Endothelial cell (in vitro differentiated cells): ENCODE results near the gene FAM83C. TPM values are rescaled to one million over a fixed set of nuclear protein-coding genes. Genes with fewer than 3 reads are reported as not detected.

Experiments used
- DNase-seq: peaks from one replicate; pipeline ENCODE4 v3.0.0; 2021; ENCODE audit warnings: low spot score
- H3K27ac Mint-ChIP-seq: one replicate; pipeline ENCODE4 v1.8.0; 2021; ENCODE audit warnings: mixed read lengths, inconsistent platforms; ENCODE audit not compliant: unreplicated experiment
- H3K27me3 Mint-ChIP-seq: one replicate; pipeline ENCODE4 v1.8.0; 2021; ENCODE audit warnings: mild to moderate bottlenecking, moderate library complexity, mixed read lengths, inconsistent platforms; ENCODE audit not compliant: unreplicated experiment
- H3K36me3 Mint-ChIP-seq: one replicate; pipeline ENCODE4 v1.8.0; 2021; ENCODE audit warnings: mild to moderate bottlenecking, low read depth, mixed read lengths, inconsistent platforms; ENCODE audit not compliant: unreplicated experiment
- H3K4me1 Mint-ChIP-seq: one replicate; pipeline ENCODE4 v1.8.0; 2021; ENCODE audit warnings: mild to moderate bottlenecking, mixed read lengths, inconsistent platforms; ENCODE audit not compliant: unreplicated experiment
- H3K4me3 Mint-ChIP-seq: one replicate; pipeline ENCODE4 v1.8.0; 2021; ENCODE audit warnings: mild to moderate bottlenecking, mixed read lengths, inconsistent platforms; ENCODE audit not compliant: unreplicated experiment
- H3K9me3 Mint-ChIP-seq: one replicate; pipeline ENCODE4 v1.8.0; 2021; ENCODE audit warnings: mixed read lengths, inconsistent platforms; ENCODE audit not compliant: unreplicated experiment
- CTCF ChIP-seq: fragments of 200-600 bp; sonication (generic); IDR thresholded peaks from one replicate; pipeline ENCODE4 v1.5.0; 2021; ENCODE audit warnings: antibody characterized with exemption; ENCODE audit not compliant: unreplicated experiment
- long read RNA-seq: library from polyadenylated mRNA; unstranded; transcript quantifications from one replicate; pipeline ENCODE4 v2.0.0, GENCODE V29; 2020; ENCODE audit not compliant: unreplicated experiment
- total RNA-seq: library from RNA; stranded (reverse); fragmentation: NEBNext Ultra II Directional; extraction: Animal tissue kit (Norgen Biotek cat#: 25700); gene quantifications from one replicate; pipeline ENCODE4 v1.2.1, GENCODE V29; 2021; ENCODE audit not compliant: unreplicated experiment

Gene FAM83C
- not detected for total RNA-seq
- long read RNA-seq = 0 reads

GRCh38 chr20:35291654-35292503 is at the start of gene FAM83C:
Gene FAM83C, minus strand, starts transcription at chr20:35292425. Its CDS starts 121 bp downstream, at chr20:35292304.
- DNase-seq = no peak
- Mint-ChIP-seq H3K4me1 (peaks cover 12% of the 10 kb centered on the region), H3K4me3 (no peak within 1 kb of the TSS), H3K27me3 (peaks cover 13% of the 10 kb centered on the region), H3K9me3 (no peaks in the 10 kb centered on the region), H3K36me3 (no peaks in the 10 kb centered on the region), H3K27ac (peak within 1 kb of the TSS; percentile 5)
- no peak for TF ChIP-seq CTCF

- peak overlapping the region; percentile 6 for H3K27ac Mint-ChIP-seq
- H3K4me3 Mint-ChIP-seq = no peak overlapping the region
- DNase-seq = no peak
- H3K4me1 Mint-ChIP-seq = peaks cover 15% of the 10 kb centered on the region
- no peaks in the 10 kb centered on the region for H3K9me3 Mint-ChIP-seq
- peaks cover 12% of the 10 kb centered on the region for H3K36me3 Mint-ChIP-seq
- TF ChIP-seq CTCF = no peak
- H3K27me3 Mint-ChIP-seq = peaks cover 1% of the 10 kb centered on the region
These were observed 49.3 kb upstream of the FAM83C start for GRCh38 chr20:35341366-35342028.

GRCh38 chr20:35340436-35340835 is 48.2 kb upstream of the FAM83C start:
- H3K27me3 Mint-ChIP-seq = peaks cover 1% of the 10 kb centered on the region
- H3K9me3 Mint-ChIP-seq = no peaks in the 10 kb centered on the region
- DNase-seq = no peak
- H3K4me1 Mint-ChIP-seq = peaks cover 19% of the 10 kb centered on the region
- no peak overlapping the region for H3K27ac Mint-ChIP-seq
- TF ChIP-seq CTCF = no peak
- peaks cover 2% of the 10 kb centered on the region for H3K36me3 Mint-ChIP-seq
- H3K4me3 Mint-ChIP-seq = no peak overlapping the region

- no peak for TF ChIP-seq CTCF
- H3K4me1 Mint-ChIP-seq = peaks cover 19% of the 10 kb centered on the region
- H3K4me3 Mint-ChIP-seq = no peak overlapping the region
- H3K27ac Mint-ChIP-seq = no peak overlapping the region
- no peaks in the 10 kb centered on the region for H3K9me3 Mint-ChIP-seq
- no peaks in the 10 kb centered on the region for H3K27me3 Mint-ChIP-seq
- DNase-seq = no peak
- H3K36me3 Mint-ChIP-seq = no peaks in the 10 kb centered on the region
These were observed 47.4 kb upstream of the FAM83C start for GRCh38 chr20:35339636-35340035.

- Mint-ChIP-seq H3K4me1 (peaks cover 19% of the 10 kb centered on the region), H3K27me3 (no peaks in the 10 kb centered on the region), H3K4me3 (no peak overlapping the region), H3K27ac (peak overlapping the region; percentile 22), H3K9me3 (no peaks in the 10 kb centered on the region), H3K36me3 (no peaks in the 10 kb centered on the region)
- TF ChIP-seq CTCF = no peak
- no peak for DNase-seq
These were observed 46.8 kb upstream of the FAM83C start for GRCh38 chr20:35339007-35339406.
